Measurements from ENCODE around the gene PCDHGA8.

PCDHGA8 gene

DNA sequence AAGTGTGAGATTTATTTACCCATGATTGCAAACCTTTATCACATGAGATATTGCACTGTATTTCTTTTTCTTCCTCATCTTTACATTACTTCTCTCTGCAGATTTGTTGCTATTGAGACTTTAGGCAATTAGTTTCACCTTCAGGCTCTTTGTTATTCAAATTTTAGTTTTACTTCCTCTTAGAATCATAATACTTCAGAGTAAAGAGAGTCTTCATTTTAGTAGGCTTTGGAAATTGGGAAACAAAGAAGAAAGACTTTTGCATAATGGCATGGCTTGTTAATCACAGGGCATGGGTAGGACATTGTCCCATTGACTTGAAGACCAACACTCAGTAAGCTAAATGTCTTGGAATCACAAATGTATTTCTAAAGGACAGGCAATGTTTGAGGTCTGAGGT is 29.7 kb upstream of the PCDHGA8 start:
- H3K9me3 ChIP-seq (ENCODE audit: insufficient read depth, low read length), result peaks cover 40% of the 10 kb centered on the region; the same call in 1 of the 2 replicates
- H3K36me3 ChIP-seq (ENCODE audit: insufficient read depth, insufficient read length, low read length), result no peaks in the 10 kb centered on the region
- H3K9ac ChIP-seq (ENCODE audit: insufficient read length, low read depth), result no peak overlapping the region
- no peak overlapping the region for H3K4me3 ChIP-seq (ENCODE audit: insufficient read length, low read depth)
- no peaks in the 10 kb centered on the region for H3K4me1 ChIP-seq (ENCODE audit: insufficient read depth, insufficient read length)
- no peak for DNase-seq (ENCODE audit: low read depth, low spot score)
- no peaks in the 10 kb centered on the region for H3K27me3 ChIP-seq (ENCODE audit: insufficient read depth, insufficient read length)
- no peak for TF ChIP-seq ZNF274 (IDR thresholded peaks at IDR 0.05; ENCODE audit: low read depth, low read length)

DNA sequence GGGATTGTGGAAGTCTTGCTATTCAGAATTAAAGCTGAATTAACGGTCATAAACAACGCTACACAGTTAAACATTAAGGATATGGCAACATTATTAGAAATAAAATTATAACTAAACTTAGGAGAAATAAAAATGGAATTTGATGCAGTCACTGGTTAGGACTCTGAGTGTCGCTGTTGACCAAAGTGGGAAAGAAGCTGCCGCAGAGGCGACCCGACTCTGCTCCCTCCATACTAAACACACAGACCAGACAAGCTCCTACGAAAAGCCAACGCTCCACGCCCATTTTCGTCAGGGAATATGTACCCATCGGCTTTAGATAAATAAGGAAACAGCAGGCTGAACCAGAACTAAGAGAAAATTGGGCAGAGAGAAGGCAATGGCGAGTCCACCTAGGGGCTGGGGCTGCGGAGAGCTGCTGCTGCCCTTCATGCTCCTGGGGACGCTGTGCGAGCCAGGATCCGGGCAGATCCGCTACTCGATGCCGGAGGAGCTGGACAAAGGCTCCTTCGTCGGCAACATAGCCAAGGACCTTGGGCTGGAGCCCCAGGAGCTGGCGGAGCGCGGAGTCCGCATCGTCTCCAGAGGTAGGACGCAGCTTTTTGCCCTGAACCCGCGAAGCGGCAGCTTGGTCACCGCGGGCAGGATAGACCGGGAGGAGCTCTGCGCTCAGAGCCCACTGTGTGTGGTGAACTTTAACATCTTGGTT is 28.3 kb upstream of the PCDHGA8 start, which contains the start of gene PCDHGA5:
PCDHGA5 (plus strand) TSS at position 211 of the 709 bp plus-strand sequence; CDS start at position 380, 169 bp downstream.
- Histone ChIP-seq H3K9ac (ENCODE audit: insufficient read length, low read depth) (no peak within 1 kb of the TSS), H3K36me3 (ENCODE audit: insufficient read depth, insufficient read length, low read length) (no peaks in the 10 kb centered on the region), H3K4me3 (ENCODE audit: insufficient read length, low read depth) (no peak within 1 kb of the TSS), H3K27me3 (ENCODE audit: insufficient read depth, insufficient read length) (no peaks in the 10 kb centered on the region), H3K9me3 (ENCODE audit: insufficient read depth, low read length) (peaks cover 40% of the 10 kb centered on the region; the same call in 1 of the 2 replicates), H3K4me1 (ENCODE audit: insufficient read depth, insufficient read length) (no peaks in the 10 kb centered on the region)
- DNase-seq (ENCODE audit: low read depth, low spot score), result no peak
- no peak for TF ChIP-seq ZNF274 (IDR thresholded peaks at IDR 0.05; ENCODE audit: low read depth, low read length)
- TF ChIP-seq SUZ12 (IDR thresholded peaks at IDR 0.05; ENCODE audit: extremely low read depth, insufficient read depth, insufficient read length), result no peak

DNA sequence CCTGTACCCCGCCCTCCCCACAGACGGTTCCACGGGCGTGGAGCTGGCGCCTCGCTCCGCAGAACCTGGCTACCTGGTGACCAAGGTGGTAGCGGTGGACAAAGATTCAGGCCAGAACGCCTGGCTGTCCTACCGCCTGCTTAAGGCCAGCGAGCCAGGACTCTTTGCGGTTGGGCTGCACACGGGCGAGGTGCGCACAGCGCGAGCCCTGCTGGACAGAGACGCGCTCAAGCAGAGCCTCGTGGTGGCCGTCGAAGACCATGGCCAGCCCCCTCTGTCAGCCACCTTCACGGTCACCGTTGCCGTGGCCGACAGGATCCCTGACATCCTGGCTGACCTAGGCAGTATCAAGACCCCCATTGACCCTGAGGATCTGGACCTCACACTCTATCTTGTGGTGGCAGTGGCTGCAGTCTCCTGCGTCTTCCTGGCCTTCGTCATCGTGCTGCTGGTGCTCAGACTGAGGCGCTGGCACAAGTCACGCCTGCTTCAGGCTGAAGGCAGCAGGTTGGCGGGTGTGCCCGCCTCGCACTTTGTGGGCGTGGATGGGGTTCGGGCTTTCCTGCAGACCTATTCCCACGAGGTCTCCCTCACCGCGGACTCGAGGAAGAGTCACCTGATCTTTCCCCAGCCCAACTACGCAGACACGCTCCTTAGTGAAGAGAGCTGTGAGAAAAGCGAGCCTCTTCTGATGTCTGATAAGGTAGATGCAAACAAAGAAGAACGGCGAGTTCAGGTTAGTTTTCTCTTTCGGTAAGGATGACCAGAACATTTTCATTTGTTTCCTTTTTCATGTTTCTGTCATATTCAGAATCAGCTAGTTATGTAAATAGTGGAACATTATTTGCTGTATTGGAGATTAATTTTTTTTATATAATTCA is 26.2 kb upstream of the PCDHGA8 start:
- Histone ChIP-seq H3K36me3 (ENCODE audit: insufficient read depth, insufficient read length, low read length) (no peaks in the 10 kb centered on the region), H3K9me3 (ENCODE audit: insufficient read depth, low read length) (peaks cover 46% of the 10 kb centered on the region; the same call in 1 of the 2 replicates), H3K27me3 (ENCODE audit: insufficient read depth, insufficient read length) (no peaks in the 10 kb centered on the region), H3K9ac (ENCODE audit: insufficient read length, low read depth) (no peak overlapping the region), H3K4me1 (ENCODE audit: insufficient read depth, insufficient read length) (no peaks in the 10 kb centered on the region), H3K4me3 (ENCODE audit: insufficient read length, low read depth) (no peak overlapping the region)
- DNase-seq (ENCODE audit: low read depth, low spot score), result no peak
- TF ChIP-seq ZNF274 (IDR thresholded peaks at IDR 0.05; ENCODE audit: low read depth, low read length) (no peak), YY1 (IDR thresholded peaks at IDR 0.05; ENCODE audit: insufficient read depth, insufficient read length) (no peak), SUZ12 (IDR thresholded peaks at IDR 0.05; ENCODE audit: extremely low read depth, insufficient read depth, insufficient read length) (no peak)

DNA sequence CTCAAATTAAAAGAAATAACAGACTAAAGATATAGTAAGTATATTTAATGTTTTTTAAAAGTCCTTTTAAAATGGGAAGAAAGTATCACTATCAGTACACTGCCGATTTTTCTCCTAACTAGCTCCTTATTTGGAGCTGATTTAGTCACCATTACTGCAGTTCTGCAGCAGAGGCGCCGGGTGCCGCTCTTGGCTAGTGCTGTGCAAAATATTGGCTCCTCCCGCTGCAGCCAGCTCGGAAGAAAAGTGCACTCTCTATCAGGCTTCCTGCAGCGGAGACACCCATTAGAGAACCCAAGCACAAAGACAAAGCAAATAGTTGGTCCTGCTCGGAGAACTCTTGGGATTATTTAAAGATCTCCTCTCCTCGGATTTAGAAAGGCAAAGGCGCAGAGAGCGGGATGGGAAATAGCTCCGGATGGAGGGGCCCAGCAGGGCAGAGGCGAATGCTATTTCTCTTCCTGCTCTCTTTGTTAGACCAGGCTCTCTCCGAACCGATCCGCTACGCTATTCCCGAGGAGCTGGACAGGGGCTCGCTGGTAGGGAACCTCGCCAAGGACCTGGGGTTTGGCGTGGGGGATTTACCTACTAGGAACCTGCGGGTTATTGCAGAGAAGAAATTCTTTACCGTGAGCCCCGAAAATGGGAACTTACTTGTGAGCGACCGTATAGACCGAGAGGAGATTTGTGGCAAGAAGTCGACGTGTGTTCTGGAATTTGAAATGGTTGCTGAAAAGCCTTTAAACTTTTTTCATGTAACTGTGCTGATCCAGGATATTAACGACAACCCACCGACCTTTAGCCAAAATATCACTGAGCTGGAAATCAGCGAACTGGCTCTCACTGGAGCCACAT is 22.2 kb upstream of the PCDHGA8 start, which contains the start of gene PCDHGB3:
PCDHGB3 (plus strand) TSS at position 249 of the 855 bp plus-strand sequence; CDS start at position 402, 153 bp downstream.
- no peak within 1 kb of the TSS for H3K9ac ChIP-seq (ENCODE audit: insufficient read length, low read depth)
- TF ChIP-seq SUZ12 (IDR thresholded peaks at IDR 0.05; ENCODE audit: extremely low read depth, insufficient read depth, insufficient read length) (no peak), ZNF274 (IDR thresholded peaks at IDR 0.05; ENCODE audit: low read depth, low read length) (no peak), YY1 (IDR thresholded peaks at IDR 0.05; ENCODE audit: insufficient read depth, insufficient read length) (no peak)
- H3K4me1 ChIP-seq (ENCODE audit: insufficient read depth, insufficient read length), result no peaks in the 10 kb centered on the region
- H3K27me3 ChIP-seq (ENCODE audit: insufficient read depth, insufficient read length), result no peaks in the 10 kb centered on the region
- no peaks in the 10 kb centered on the region for H3K36me3 ChIP-seq (ENCODE audit: insufficient read depth, insufficient read length, low read length)
- no peak within 1 kb of the TSS for H3K4me3 ChIP-seq (ENCODE audit: insufficient read length, low read depth)
- no peak for DNase-seq (ENCODE audit: low read depth, low spot score)
- H3K9me3 ChIP-seq (ENCODE audit: insufficient read depth, low read length), result peaks cover 30% of the 10 kb centered on the region; the same call in 1 of the 2 replicates

DNA sequence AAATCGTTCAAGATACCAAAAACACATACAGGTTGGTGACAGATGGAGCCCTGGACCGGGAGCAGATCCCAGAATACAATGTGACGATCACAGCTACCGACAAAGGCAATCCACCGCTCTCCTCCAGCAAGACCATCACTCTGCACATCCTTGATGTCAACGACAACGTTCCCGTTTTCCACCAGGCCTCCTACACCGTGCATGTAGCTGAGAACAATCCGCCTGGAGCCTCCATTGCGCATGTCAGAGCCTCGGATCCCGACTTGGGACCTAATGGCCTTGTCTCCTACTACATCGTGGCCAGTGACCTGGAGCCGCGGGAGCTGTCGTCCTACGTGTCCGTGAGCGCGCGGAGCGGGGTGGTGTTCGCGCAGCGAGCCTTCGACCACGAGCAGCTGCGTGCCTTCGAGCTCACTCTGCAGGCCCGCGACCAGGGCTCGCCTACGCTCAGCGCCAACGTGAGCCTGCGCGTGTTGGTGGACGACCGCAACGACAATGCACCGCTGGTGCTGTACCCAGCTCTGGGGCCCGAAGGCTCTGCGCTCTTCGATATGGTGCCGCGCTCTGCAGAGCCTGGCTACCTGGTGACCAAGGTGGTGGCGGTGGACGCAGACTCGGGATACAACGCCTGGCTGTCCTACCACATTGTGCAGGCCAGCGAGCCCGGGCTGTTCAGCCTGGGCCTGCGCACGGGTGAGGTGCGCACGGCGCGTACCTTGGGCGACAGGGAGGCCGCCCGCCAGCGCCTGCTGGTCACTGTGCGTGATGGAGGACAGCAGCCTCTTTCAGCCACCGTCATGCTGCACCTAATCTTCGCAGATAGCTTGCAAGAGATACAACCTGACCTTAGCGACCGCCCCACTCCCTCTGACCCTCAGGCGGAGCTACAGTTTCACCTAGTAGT is 20.6 kb upstream of the PCDHGA8 start:
- no peak for DNase-seq (ENCODE audit: low read depth, low spot score)
- H3K9ac ChIP-seq (ENCODE audit: insufficient read length, low read depth), result no peak overlapping the region
- H3K36me3 ChIP-seq (ENCODE audit: insufficient read depth, insufficient read length, low read length), result no peaks in the 10 kb centered on the region
- no peaks in the 10 kb centered on the region for H3K27me3 ChIP-seq (ENCODE audit: insufficient read depth, insufficient read length)
- TF ChIP-seq SUZ12 (IDR thresholded peaks at IDR 0.05; ENCODE audit: extremely low read depth, insufficient read depth, insufficient read length) (no peak), ZNF274 (IDR thresholded peaks at IDR 0.05; ENCODE audit: low read depth, low read length) (no peak), YY1 (IDR thresholded peaks at IDR 0.05; ENCODE audit: insufficient read depth, insufficient read length) (no peak)
- H3K4me3 ChIP-seq (ENCODE audit: insufficient read length, low read depth), result no peak overlapping the region
- peaks cover 17% of the 10 kb centered on the region; the same call in 1 of the 2 replicates for H3K9me3 ChIP-seq (ENCODE audit: insufficient read depth, low read length)
- H3K4me1 ChIP-seq (ENCODE audit: insufficient read depth, insufficient read length), result no peaks in the 10 kb centered on the region

DNA sequence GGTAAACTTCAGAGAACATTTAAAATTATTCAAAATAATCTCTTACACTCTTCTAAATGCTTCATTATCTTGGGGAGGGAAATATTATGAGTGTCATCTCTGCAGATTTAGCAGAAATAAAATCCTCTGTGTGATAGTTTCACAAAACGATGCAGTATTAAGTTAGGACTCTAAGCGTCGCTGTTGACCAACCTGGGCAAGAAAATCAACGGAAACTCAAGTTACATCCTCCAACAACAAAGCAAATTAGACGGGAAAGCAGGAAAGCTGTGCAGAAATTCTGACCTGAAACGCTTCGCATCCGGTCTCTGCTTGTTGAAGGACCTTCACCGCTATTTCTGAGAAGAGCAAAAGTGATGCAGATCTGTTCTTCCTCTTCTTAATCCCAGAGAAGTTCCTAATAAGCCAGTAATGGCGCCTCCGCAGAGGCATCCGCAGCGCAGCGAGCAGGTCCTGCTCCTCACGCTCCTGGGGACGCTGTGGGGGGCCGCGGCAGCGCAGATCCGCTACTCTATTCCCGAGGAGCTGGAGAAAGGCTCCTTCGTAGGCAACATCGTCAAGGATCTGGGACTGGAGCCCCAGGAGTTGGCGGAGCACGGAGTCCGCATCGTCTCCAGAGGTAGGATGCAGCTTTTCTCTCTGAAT is 18.6 kb upstream of the PCDHGA8 start, which contains the start of gene PCDHGA6:
PCDHGA6 (plus strand) TSS at position 219 of the 645 bp plus-strand sequence; CDS start at position 412, 193 bp downstream.
- H3K4me1 ChIP-seq (ENCODE audit: insufficient read depth, insufficient read length), result no peaks in the 10 kb centered on the region
- TF ChIP-seq ZNF274 (IDR thresholded peaks at IDR 0.05; ENCODE audit: low read depth, low read length), result no peak
- no peak for TF ChIP-seq YY1 (IDR thresholded peaks at IDR 0.05; ENCODE audit: insufficient read depth, insufficient read length)
- no peak for TF ChIP-seq SUZ12 (IDR thresholded peaks at IDR 0.05; ENCODE audit: extremely low read depth, insufficient read depth, insufficient read length)
- DNase-seq (ENCODE audit: low read depth, low spot score), result no peak
- H3K36me3 ChIP-seq (ENCODE audit: insufficient read depth, insufficient read length, low read length), result no peaks in the 10 kb centered on the region
- H3K27me3 ChIP-seq (ENCODE audit: insufficient read depth, insufficient read length), result no peaks in the 10 kb centered on the region
- H3K9ac ChIP-seq (ENCODE audit: insufficient read length, low read depth), result no peak within 1 kb of the TSS
- peaks cover 17% of the 10 kb centered on the region; the same call in 1 of the 2 replicates for H3K9me3 ChIP-seq (ENCODE audit: insufficient read depth, low read length)
- H3K4me3 ChIP-seq (ENCODE audit: insufficient read length, low read depth), result no peak within 1 kb of the TSS

Data from NT2/D1 (cell line).